Stimulated activated CD8-positive, alpha-beta memory T cell treated with anti-CD3 and anti-CD28 coated beads, Interleukin-4, amount 100 ng/mL, for 1 hour (primary cell): Measurements from ENCODE around the gene MTA3.

ENCODE experiments used
- DNase-seq, 2 donors: peaks; one replicate each; pipeline ENCODE4 v3.0.0-alpha.2; 2020; ENCODE audit warnings: low read depth in 2 of 2, low spot score in 1 of 2

Gene MTA3

DNA sequence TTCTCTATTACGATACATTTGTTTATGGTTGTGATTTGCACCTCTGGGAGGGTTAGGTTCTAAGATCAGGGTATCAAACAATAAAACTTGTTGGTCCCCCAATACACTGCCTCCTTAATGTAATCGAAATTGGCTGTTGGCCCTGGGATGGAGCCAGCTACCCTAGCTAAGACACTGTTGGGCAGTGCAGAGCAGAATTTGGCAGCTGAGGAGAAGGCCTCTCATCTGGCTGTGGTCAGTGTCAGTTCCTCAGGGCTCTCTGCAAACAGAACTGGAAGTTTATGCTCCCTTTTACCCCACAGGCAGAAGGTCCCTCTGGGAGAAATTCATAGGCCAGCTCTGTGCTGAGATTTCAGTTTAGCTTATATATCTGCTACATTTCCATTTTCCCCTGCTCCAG lies 232.5 kb downstream of the MTA3 start:
- DNase-seq: no peak

DNA sequence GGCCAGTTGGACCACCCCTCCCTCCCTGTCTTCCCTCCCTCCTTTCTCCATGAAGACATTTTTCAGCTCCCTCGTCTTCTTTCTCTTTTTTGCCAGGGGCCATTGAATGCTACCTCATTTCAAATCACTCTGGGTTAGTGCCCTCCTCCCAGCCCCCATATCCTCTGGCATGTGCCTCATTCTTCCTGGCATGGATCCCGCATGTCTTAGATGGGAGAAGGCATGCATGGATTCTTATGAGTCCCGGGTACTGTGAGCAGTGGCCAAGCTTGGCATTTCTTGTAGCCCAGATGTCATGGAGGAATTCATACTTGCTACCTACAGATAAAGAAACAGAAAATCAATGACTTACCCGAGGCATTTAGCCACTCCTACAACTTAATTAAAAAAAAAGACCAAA lies 232.9 kb downstream of the MTA3 start:
- DNase-seq: no peak

DNA sequence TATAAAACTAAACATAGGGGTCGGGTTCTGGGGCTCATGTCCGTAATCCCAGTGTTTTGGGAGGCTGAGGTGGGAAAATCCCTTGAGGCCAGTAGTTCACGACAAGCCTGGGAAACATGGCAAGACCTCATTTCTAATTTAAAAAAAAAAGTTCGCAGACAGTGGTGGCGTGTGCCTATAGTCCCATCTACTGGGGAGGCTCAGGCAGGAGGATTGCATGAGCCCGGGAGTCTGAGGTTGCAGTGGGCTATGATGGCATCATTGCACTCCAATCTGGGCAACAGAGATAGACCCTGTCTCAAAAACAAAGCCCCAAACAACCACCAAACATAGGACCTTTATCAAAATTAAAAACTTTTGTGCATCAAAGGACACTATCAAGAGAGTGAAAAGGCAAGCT lies 233.7 kb downstream of the MTA3 start:
- DNase-seq: no peak

DNA sequence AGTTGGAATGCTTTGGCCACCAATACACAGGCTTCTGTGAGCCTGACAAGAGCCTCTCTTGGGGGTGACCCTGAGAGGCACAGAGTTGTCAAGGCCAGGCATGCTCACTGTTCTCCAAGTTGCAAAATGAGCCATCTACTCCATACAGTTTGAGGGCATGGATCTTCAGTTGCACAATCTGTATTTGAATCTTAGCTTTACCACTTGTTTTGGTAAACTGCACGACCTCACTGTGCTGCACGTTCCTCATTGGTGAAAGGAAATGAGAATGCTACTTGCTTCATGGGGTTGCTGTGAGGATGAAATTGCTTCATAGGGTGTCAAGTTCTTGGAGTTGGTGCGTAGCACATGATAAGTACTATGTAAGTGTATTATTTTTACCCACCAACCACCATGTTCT lies 235.9 kb downstream of the MTA3 start:
- DNase-seq: no peak

DNA sequence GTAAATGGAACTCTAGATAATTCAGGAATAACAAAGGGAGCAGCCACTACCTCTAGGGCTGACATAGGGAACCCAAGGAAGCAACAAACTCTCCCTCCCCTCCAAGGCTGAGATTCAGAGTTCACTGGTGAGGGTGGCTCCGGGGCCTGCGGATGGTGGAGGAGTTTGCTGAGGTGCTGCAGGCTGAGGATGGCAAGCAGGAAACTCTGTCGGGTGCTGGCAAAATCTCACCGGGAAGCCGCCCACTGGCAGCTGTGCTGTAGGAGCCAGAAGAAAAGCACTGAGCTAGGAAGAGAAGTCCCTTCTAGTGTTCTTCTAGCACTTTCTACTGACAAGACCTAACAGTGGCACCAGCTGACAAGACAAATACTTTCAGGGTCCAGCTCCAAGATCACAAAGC lies 236.5 kb downstream of the MTA3 start:
- DNase-seq: no peak
